Measurements from ENCODE around the gene ZNF223. TPM values are rescaled to one million over a fixed set of nuclear protein-coding genes. Genes with fewer than 3 reads are reported as not detected.
A peak's percentile ranks its signal among the peaks of the same experiment; 100 is the strongest.

Gene ZNF223
- polyA plus RNA-seq, 1 donor = 16.9 TPM

DNA sequence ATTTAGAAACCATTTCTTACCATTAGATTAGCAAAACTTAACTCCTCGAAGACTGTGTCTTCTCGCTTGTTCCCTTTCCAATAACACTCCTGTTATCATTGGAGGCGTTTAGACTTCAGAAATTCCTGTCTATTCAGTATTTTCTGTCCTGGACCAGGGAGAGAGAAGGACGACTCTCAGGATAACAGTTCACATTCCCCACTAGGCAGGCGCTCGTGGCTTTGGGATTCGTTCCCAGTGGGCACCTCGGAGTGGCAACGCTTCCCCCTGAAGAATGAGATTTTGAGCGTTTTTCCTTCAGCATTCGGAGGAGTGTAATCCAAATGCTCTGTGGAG is 60.9 kb downstream of the ZNF223 start:
- Histone ChIP-seq H3K27me3 (ENCODE audit: control insufficient read depth, insufficient read depth, low read length) (no peaks in the 10 kb centered on the region), H3K9me3 (ENCODE audit: control insufficient read depth, low read depth, low read length) (peaks cover 7% of the 10 kb centered on the region), H3K4me1 (ENCODE audit: control insufficient read depth, insufficient read depth, low read length) (no peaks in the 10 kb centered on the region), H3K36me3 (ENCODE audit: control insufficient read depth, insufficient read depth, low read length) (peaks cover 12% of the 10 kb centered on the region), H3K4me3 (ENCODE audit: low read length) (peak overlapping the region; percentile 69), H3K27ac (ENCODE audit: low read length) (peak overlapping the region; percentile 11)
- DNase-seq = no peak
- WGBS (ENCODE audit: insufficient coverage, low lambda C conversion rate) = 0% methylated on average over 2 of the region's 11 CpGs

DNA sequence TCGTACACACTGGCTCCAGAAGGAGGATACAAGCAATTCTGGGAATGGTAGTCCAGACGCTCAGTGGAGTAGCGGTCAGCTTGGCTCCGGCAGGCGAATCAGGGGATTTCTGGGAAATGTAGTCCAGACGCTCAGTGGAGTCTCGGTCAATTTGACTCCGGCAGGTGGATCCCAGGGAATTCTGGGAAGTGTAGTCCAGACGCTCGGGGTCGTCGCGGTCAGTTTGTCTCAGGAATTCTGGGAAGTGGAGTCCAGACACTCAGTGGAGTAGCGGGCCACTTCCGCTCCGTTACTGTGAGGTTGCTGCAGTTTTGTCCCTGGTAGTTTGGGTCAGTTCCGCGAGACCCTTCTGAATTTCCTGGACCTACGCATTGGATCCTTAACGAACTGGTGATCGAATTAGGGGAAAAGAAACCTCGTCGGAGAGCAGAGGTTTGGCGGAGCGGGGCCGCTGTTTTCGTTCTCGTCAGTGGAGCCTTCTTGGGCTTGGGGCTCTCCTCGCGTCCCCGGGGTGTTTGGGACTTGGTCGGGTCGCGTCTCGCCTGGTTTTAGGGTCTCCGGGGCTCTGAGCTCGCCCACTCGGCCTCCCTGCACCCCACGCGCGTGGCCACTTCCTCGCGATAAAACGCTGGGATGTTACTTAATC is 61.4 kb downstream of the ZNF223 start, which contains the start of gene ZNF225:
ZNF225 (plus strand) TSS at position 262 of the 646 bp plus-strand sequence. CDS start 2,429 bp downstream, outside the sequence.
- Histone ChIP-seq H3K4me1 (ENCODE audit: control insufficient read depth, insufficient read depth, low read length) (no peaks in the 10 kb centered on the region), H3K4me3 (ENCODE audit: low read length) (peak within 1 kb of the TSS; percentile 69), H3K9me3 (ENCODE audit: control insufficient read depth, low read depth, low read length) (peaks cover 4% of the 10 kb centered on the region), H3K27me3 (ENCODE audit: control insufficient read depth, insufficient read depth, low read length) (no peaks in the 10 kb centered on the region), H3K36me3 (ENCODE audit: control insufficient read depth, insufficient read depth, low read length) (peaks cover 14% of the 10 kb centered on the region), H3K27ac (ENCODE audit: low read length) (peak within 1 kb of the TSS; percentile 11)
- WGBS (ENCODE audit: insufficient coverage, low lambda C conversion rate) = no CpG with 5 or more reads among the region's 44 CpGs
- DNase-seq = peak; percentile 98 to 99

DNA sequence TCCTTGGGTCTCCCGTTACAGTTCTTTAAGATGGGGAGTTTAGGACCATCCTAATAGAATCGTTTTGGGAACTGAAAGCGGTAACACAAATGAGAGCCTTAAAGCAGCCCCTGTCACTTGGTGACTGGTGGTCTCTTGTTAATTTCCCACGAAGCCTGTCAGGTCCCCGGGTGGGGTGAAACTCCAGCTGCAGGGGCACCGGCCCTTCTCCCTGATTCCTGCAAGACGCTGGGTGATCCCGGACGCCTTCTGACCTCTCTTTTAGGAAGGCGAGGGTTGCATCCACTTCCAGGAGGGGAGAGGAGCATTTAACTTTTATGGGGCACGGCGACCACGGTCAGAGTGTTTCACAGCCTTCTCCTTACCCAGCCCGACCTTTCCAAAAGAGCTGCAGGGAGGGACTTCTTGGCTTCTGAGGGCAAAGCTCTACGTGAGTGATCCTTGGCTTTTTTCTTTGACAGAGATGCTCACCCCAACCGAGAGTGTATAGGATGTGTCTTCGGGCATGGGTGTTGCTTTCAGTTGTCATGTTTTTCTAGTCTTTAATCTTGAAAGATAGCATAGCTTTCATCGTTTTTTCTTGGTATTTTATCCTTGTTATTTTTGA is 62.1 kb downstream of the ZNF223 start:
- no peak for DNase-seq
- Histone ChIP-seq H3K4me3 (ENCODE audit: low read length) (peak overlapping the region; percentile 69), H3K27me3 (ENCODE audit: control insufficient read depth, insufficient read depth, low read length) (no peaks in the 10 kb centered on the region), H3K4me1 (ENCODE audit: control insufficient read depth, insufficient read depth, low read length) (no peaks in the 10 kb centered on the region), H3K36me3 (ENCODE audit: control insufficient read depth, insufficient read depth, low read length) (peaks cover 18% of the 10 kb centered on the region), H3K9me3 (ENCODE audit: control insufficient read depth, low read depth, low read length) (peaks cover 4% of the 10 kb centered on the region), H3K27ac (ENCODE audit: low read length) (no peak overlapping the region)
- 43% methylated on average over 1 of the region's 18 CpGs for WGBS (ENCODE audit: insufficient coverage, low lambda C conversion rate)

Other genes starting within 250 kb of the ZNF223 start
- 0.81 TPM for gene LYPD5, start 249.6 kb upstream of the ZNF223 start, polyA plus RNA-seq
- gene ZNF283, start 224.7 kb upstream of the ZNF223 start, polyA plus RNA-seq = 15.8 TPM
- 10.4 TPM for gene ZNF404, start 168.1 kb upstream of the ZNF223 start, polyA plus RNA-seq
- gene ZNF45, start 116.8 kb upstream of the ZNF223 start, polyA plus RNA-seq = 17.7 TPM
- 3.5 TPM for gene ZNF221, start 100.8 kb upstream of the ZNF223 start, polyA plus RNA-seq
- 7.7 TPM for gene ZNF155, start 67.8 kb upstream of the ZNF223 start, polyA plus RNA-seq
- 5.7 TPM for gene ZNF230, start 49.1 kb upstream of the ZNF223 start, polyA plus RNA-seq
- 6.7 TPM for gene ZNF222, start 26.7 kb upstream of the ZNF223 start, polyA plus RNA-seq
- gene ZNF284, start 20.1 kb downstream of the ZNF223 start, polyA plus RNA-seq = 5.0 TPM
- gene ZNF224, start 42.3 kb downstream of the ZNF223 start, polyA plus RNA-seq = 46.3 TPM
- gene ZNF225, start 61.4 kb downstream of the ZNF223 start, polyA plus RNA-seq = 6.8 TPM
- gene ZNF234, start 89.5 kb downstream of the ZNF223 start, polyA plus RNA-seq = 12.0 TPM
- 26.7 TPM for gene ZNF226, start 113.1 kb downstream of the ZNF223 start, polyA plus RNA-seq
- gene ZNF227, start 160.5 kb downstream of the ZNF223 start, polyA plus RNA-seq = 17.3 TPM
- gene ZNF233, start 207.8 kb downstream of the ZNF223 start, polyA plus RNA-seq = 5.4 TPM

Measured in large intestine (tissue), 3 donors.